Activated naive CD4-positive, alpha-beta T cell treated with anti-CD3 and anti-CD28 coated beads for 36 hours (primary cell): ENCODE data around the gene ACO2. TPM values are rescaled to one million over a fixed set of nuclear protein-coding genes. Genes with fewer than 3 reads are reported as not detected.
A peak's percentile ranks its signal among the peaks of the same experiment; 100 is the strongest.
"Not testable (repeated sequence)": the region's sequence is repeated elsewhere in the genome, so short reads cannot be mapped to it uniquely, and the experiment has no call there.

Source experiments
- CTCF ChIA-PET: fragments of 350-600 bp; sonication (Branson Sonifier 250); formaldehyde crosslinking; loops from one replicate; lab custom pipeline; 2021; ENCODE audit warnings: antibody characterized with exemption; lab: Charles Lee
- DNase-seq: peaks from one replicate; pipeline ENCODE4 v3.0.0-alpha.2; 2020
- H3K27ac Mint-ChIP-seq: one replicate; pipeline ENCODE4 v1.8.0; 2021; ENCODE audit warnings: mild to moderate bottlenecking, mixed read lengths
- H3K27me3 Mint-ChIP-seq: one replicate; pipeline ENCODE4 v1.8.0; 2021; ENCODE audit warnings: low read depth, mixed read lengths
- H3K36me3 Mint-ChIP-seq: one replicate; pipeline ENCODE4 v1.8.0; 2021; ENCODE audit warnings: low read depth, mixed read lengths
- H3K4me1 Mint-ChIP-seq: one replicate; pipeline ENCODE4 v1.8.0; 2021; ENCODE audit warnings: low read depth, mixed read lengths
- H3K4me3 Mint-ChIP-seq: one replicate; pipeline ENCODE4 v1.8.0; 2021; ENCODE audit warnings: mild to moderate bottlenecking, moderate library complexity, mixed read lengths
- H3K9me3 Mint-ChIP-seq: one replicate; pipeline ENCODE4 v1.8.0; 2021; ENCODE audit warnings: mixed read lengths
- intact Hi-C: fragments of 100-400 bp; cut with micrococcal nuclease; formaldehyde crosslinking; loops from one replicate; pipeline ENCODE4 v1.15.1; 2023
- total RNA-seq, 2 experiments: library from RNA; stranded (reverse); gene quantifications; one replicate each; pipeline ENCODE4 v1.2.3, GENCODE V29; 2021

ACO2 gene
- total RNA-seq, 2 experiments from 2014 or later = 113 to 118 TPM

- H3K9me3 Mint-ChIP-seq, intact Hi-C loops, H3K36me3 Mint-ChIP-seq, H3K4me3 Mint-ChIP-seq, H3K27ac Mint-ChIP-seq, H3K4me1 Mint-ChIP-seq, DNase-seq: not testable (repeated sequence)
- H3K27me3 Mint-ChIP-seq = peaks cover 18% of the 10 kb centered on the region
- CTCF ChIA-PET = interaction anchor here (0.7 kb wide), 1 partner anchor 363 kb away, joined by 3 read pairs; no protein-coding TSS in a partner anchor
Observed at GRCh38 chr22:41558241-41558630, 89.3 kb downstream of the ACO2 start.

GRCh38 chr22:41560095-41560471 is 91.2 kb downstream of the ACO2 start:
- no peaks in the 10 kb centered on the region for H3K36me3 Mint-ChIP-seq
- no peak for DNase-seq
- no peaks in the 10 kb centered on the region for H3K9me3 Mint-ChIP-seq
- H3K27me3 Mint-ChIP-seq = peaks cover 18% of the 10 kb centered on the region
- no peaks in the 10 kb centered on the region for H3K4me1 Mint-ChIP-seq
- intact Hi-C loops = no loop called here
- H3K4me3 Mint-ChIP-seq = no peak overlapping the region
- CTCF ChIA-PET = no interaction called here
- H3K27ac Mint-ChIP-seq = no peak overlapping the region

- DNase-seq = no peak
- no peaks in the 10 kb centered on the region for H3K9me3 Mint-ChIP-seq
- H3K4me3 Mint-ChIP-seq = no peak overlapping the region
- H3K36me3 Mint-ChIP-seq = no peaks in the 10 kb centered on the region
- H3K27ac Mint-ChIP-seq = no peak overlapping the region
- peaks cover 16% of the 10 kb centered on the region for H3K27me3 Mint-ChIP-seq
- peaks cover 5% of the 10 kb centered on the region for H3K4me1 Mint-ChIP-seq
- intact Hi-C loops = no loop called here
- CTCF ChIA-PET = no interaction called here
Observed at GRCh38 chr22:41561335-41561734, 92.4 kb downstream of the ACO2 start.

GRCh38 chr22:41561788-41562187 is 92.9 kb downstream of the ACO2 start:
- no peak for DNase-seq
- no peaks in the 10 kb centered on the region for H3K9me3 Mint-ChIP-seq
- no peak overlapping the region for H3K4me3 Mint-ChIP-seq
- no peaks in the 10 kb centered on the region for H3K36me3 Mint-ChIP-seq
- H3K4me1 Mint-ChIP-seq = peaks cover 5% of the 10 kb centered on the region
- intact Hi-C loops = no loop called here
- CTCF ChIA-PET = no interaction called here
- H3K27ac Mint-ChIP-seq = no peak overlapping the region
- H3K27me3 Mint-ChIP-seq = peaks cover 16% of the 10 kb centered on the region

- peaks cover 5% of the 10 kb centered on the region for H3K4me1 Mint-ChIP-seq
- H3K9me3 Mint-ChIP-seq = no peaks in the 10 kb centered on the region
- H3K27ac Mint-ChIP-seq = no peak overlapping the region
- intact Hi-C loops = no loop called here
- H3K4me3 Mint-ChIP-seq = no peak overlapping the region
- no peak for DNase-seq
- no peaks in the 10 kb centered on the region for H3K36me3 Mint-ChIP-seq
- peaks cover 16% of the 10 kb centered on the region for H3K27me3 Mint-ChIP-seq
- CTCF ChIA-PET = no interaction called here
Observed at GRCh38 chr22:41562461-41562860, 93.5 kb downstream of the ACO2 start.

- Mint-ChIP-seq H3K36me3 (no peaks in the 10 kb centered on the region), H3K9me3 (no peaks in the 10 kb centered on the region), H3K27me3 (peaks cover 12% of the 10 kb centered on the region), H3K4me1 (peaks cover 5% of the 10 kb centered on the region), H3K4me3 (no peak overlapping the region), H3K27ac (no peak overlapping the region)
- no peak for DNase-seq
- CTCF ChIA-PET = no interaction called here
- intact Hi-C loops = no loop called here
Observed at GRCh38 chr22:41563051-41563711, 94.3 kb downstream of the ACO2 start.

- Mint-ChIP-seq H3K4me1 (peaks cover 5% of the 10 kb centered on the region), H3K4me3 (no peak overlapping the region), H3K9me3 (no peaks in the 10 kb centered on the region), H3K36me3 (no peaks in the 10 kb centered on the region), H3K27ac (no peak overlapping the region), H3K27me3 (peaks cover 12% of the 10 kb centered on the region)
- no peak for DNase-seq
- CTCF ChIA-PET = no interaction called here
- intact Hi-C loops = no loop called here
Observed at GRCh38 chr22:41564563-41564962, 95.6 kb downstream of the ACO2 start.

GRCh38 chr22:41565403-41566054 is 96.6 kb downstream of the ACO2 start:
- peak overlapping the region; percentile 18 for H3K27ac Mint-ChIP-seq
- peaks cover 8% of the 10 kb centered on the region for H3K27me3 Mint-ChIP-seq
- H3K9me3 Mint-ChIP-seq = no peaks in the 10 kb centered on the region
- CTCF ChIA-PET = no interaction called here
- H3K4me3 Mint-ChIP-seq = no peak overlapping the region
- no peaks in the 10 kb centered on the region for H3K36me3 Mint-ChIP-seq
- H3K4me1 Mint-ChIP-seq = peaks cover 5% of the 10 kb centered on the region
- intact Hi-C loops = no loop called here
- peak; percentile 67 for DNase-seq

GRCh38 chr22:41567512-41567768 is 98.5 kb downstream of the ACO2 start:
- peaks cover 5% of the 10 kb centered on the region for H3K4me1 Mint-ChIP-seq
- no peak overlapping the region for H3K4me3 Mint-ChIP-seq
- no peaks in the 10 kb centered on the region for H3K9me3 Mint-ChIP-seq
- CTCF ChIA-PET = interaction anchor here (0.6 to 0.8 kb wide), 2 partner anchors 24 to 462 kb away, joined by 3 to 5 read pairs; partner anchors contain the start of gene POLR3H
- no peaks in the 10 kb centered on the region for H3K36me3 Mint-ChIP-seq
- intact Hi-C loops = no loop called here
- no peak for DNase-seq
- H3K27me3 Mint-ChIP-seq = no peaks in the 10 kb centered on the region
- H3K27ac Mint-ChIP-seq = no peak overlapping the region

- CTCF ChIA-PET = interaction anchor here (0.9 kb wide), 1 partner anchor 98 kb away, joined by 3 read pairs; no protein-coding TSS in a partner anchor
- Mint-ChIP-seq H3K27me3 (no peaks in the 10 kb centered on the region), H3K36me3 (no peaks in the 10 kb centered on the region), H3K9me3 (no peaks in the 10 kb centered on the region), H3K27ac (no peak overlapping the region), H3K4me1 (peaks cover 5% of the 10 kb centered on the region), H3K4me3 (no peak overlapping the region)
- no peak for DNase-seq
- intact Hi-C loops = no loop called here
Observed at GRCh38 chr22:41568811-41569210, 99.9 kb downstream of the ACO2 start.

GRCh38 chr22:41570221-41570620 is 101.3 kb downstream of the ACO2 start:
- intact Hi-C loops = no loop called here
- DNase-seq = no peak
- Mint-ChIP-seq H3K4me3 (no peak overlapping the region), H3K9me3 (no peaks in the 10 kb centered on the region), H3K27ac (no peak overlapping the region), H3K27me3 (no peaks in the 10 kb centered on the region), H3K36me3 (no peaks in the 10 kb centered on the region), H3K4me1 (peaks cover 5% of the 10 kb centered on the region)
- CTCF ChIA-PET = no interaction called here

- H3K27me3 Mint-ChIP-seq = no peaks in the 10 kb centered on the region
- CTCF ChIA-PET = interaction anchor here (0.6 to 0.7 kb wide), 3 partner anchors 145 to 733 kb away, joined by 3 to 5 read pairs (median 3); no protein-coding TSS in a partner anchor
Observed at GRCh38 chr22:41571786-41572185, 102.9 kb downstream of the ACO2 start.

GRCh38 chr22:41572305-41572704 is 103.4 kb downstream of the ACO2 start:
- CTCF ChIA-PET, H3K9me3 Mint-ChIP-seq, intact Hi-C loops, H3K4me1 Mint-ChIP-seq, DNase-seq, H3K36me3 Mint-ChIP-seq, H3K4me3 Mint-ChIP-seq, H3K27me3 Mint-ChIP-seq, H3K27ac Mint-ChIP-seq: not testable (repeated sequence)

More at GRCh38 chr22:41571786-41572185, 102.9 kb downstream of the ACO2 start:
- intact Hi-C loops = no loop called here
- Mint-ChIP-seq H3K4me1 (no peaks in the 10 kb centered on the region), H3K9me3 (no peaks in the 10 kb centered on the region), H3K36me3 (no peaks in the 10 kb centered on the region), H3K4me3 (no peak overlapping the region), H3K27ac (no peak overlapping the region)
- no peak for DNase-seq
